GM19035 (cell line): ENCODE measurements around the gene C11orf71.

ENCODE experiments used
- ATAC-seq: cut with Tn5 transposase; IDR thresholded peaks from one replicate; pipeline ENCODE4 v1.9.1; 2021; ENCODE audit not compliant: unreplicated experiment

The C11orf71 gene, protein sequence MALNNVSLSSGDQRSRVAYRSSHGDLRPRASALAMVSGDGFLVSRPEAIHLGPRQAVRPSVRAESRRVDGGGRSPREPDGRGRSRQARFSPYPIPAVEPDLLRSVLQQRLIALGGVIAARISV

DNA sequence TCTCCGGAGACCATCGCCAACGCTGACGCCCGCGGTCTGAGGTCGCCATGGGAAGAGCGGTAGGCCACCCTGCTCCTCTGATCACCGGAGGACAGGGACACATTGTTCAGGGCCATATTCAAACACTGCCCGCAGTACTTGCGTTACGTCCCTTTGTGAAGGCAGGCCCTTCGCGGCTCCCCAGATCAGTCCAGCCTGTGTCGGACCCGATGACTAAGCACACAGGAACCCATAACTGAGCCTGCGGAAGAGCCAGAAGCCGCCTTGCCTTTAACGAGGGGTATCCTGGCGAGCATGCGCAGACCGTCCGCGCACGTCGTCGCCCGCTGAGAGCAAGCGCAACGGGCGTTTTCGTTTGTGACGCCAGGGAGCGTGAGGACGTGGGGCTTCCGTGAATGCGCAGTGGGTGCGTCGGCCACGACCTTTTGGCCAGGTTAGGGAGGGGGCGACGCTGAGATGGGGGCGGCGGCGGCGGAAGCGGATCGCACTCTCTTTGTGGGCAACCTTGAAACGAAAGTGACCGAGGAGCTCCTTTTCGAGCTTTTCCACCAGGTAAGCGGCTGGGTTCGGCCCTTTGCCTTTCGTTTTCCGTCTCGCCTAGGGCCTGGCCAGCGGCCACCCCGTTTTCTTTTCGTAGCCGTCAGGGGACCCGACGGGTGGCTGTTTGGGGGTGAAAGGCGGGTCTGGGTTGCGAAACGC lies at the start of gene C11orf71, which contains the start of gene RBM7:
C11orf71 (minus strand) TSS at position 296 of the 699 bp plus-strand sequence; CDS start at position 116, 180 bp downstream.
RBM7 (plus strand) TSS at position 451 of the 699 bp plus-strand sequence; CDS start at position 457, 6 bp downstream.
- ATAC-seq, result peak; percentile 96

DNA sequence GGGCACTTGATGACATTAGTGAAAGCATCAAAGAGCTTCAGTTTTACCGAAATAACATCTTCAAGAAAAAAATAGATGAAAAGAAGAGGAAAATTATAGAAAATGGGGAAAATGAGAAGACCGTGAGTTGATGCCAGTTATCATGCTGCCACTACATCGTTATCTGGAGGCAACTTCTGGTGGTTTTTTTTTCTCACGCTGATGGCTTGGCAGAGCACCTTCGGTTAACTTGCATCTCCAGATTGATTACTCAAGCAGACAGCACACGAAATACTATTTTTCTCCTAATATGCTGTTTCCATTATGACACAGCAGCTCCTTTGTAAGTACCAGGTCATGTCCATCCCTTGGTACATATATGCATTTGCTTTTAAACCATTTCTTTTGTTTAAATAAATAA lies 49.5 kb upstream of the C11orf71 start:
- ATAC-seq, result no peak

DNA sequence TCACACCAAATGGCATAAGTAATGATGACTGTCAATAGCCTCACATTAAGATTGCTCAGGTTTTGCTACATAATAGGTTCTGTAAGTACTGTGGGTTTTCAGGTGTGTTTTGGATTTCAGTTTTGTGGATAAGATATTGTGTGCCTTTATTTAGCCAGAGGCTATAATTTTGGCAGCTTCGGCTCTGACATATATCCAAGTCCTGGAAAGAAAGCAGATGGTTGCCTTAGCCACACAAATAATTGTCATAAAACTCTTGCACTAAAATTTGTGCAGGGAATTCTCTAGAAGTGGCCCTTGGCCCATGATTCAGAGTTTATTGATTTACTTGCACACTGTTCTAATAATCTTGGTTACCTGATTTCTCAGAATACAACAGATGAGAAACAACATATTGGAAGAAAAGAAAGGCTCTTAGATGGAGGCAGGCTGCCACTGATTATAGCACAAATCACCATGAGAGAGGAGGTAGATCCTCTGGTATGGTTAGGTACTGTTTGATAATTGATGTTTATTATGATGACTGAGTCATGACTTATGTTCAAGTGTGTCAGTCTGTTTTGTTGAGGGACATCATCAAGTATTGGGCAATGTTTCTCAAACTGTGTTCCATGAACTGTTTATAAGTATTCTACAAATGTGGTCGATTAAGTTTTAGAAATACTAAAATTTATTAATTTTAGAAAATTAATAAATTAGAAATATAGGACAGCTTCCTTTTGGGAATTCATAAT lies 48.6 kb upstream of the C11orf71 start:
- ATAC-seq, result no peak

DNA sequence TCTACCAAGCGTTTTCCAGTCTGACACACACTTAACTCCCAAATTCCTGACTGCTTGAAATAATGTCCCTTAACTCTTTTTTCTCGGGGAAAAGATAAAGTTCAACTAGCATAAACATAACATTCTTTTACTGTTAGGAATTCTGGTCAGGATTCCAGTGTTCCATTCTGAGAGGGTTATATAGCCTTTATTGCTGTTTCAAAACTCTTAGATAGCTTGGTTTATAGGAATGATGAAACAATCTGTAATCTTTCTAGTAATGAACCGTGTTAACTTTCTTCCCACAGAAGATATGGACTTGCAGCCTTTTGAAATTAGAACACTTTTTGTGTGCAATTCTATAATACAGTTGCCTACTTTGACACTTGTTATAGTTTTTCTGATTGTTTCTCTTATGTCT lies 47.6 kb upstream of the C11orf71 start:
- ATAC-seq, result no peak

DNA sequence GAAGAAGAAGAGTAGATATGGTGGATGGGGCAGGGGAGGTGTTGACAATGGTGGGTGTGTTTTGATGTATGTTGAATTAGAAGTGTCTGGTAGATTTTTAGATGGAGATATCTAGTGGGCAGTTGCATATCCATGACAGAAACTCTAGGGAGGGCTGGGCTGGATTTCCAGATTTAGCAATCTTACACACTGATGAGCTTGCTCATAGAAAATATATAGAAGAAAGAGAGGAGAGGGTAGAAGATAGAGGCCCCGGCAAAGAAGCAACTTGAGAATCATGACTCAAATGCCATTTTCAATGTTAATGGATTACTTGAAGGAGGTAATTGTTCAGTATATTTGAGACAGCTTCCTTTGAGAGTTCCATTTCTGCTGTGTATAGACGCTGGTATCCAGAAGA lies 47.1 kb upstream of the C11orf71 start:
- no peak for ATAC-seq

DNA sequence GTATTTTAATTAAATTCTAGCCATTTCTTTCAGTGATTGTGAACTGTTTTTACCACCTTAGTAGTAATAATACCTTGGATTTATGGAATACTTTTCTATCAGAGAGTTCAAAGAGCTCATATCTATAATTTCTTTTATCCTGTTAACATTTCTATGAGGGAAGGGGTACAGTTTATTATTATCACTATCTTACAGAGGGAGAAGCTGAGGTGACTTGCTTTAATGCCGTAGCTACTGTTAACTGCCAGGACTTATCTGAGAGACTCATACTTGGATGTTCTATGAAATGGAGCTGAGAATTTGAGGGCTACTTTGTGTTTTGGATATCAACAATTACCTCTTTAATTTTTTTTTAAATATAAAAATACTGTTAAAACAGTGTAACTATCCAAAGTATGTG lies 42.2 kb upstream of the C11orf71 start:
- no peak for ATAC-seq

DNA sequence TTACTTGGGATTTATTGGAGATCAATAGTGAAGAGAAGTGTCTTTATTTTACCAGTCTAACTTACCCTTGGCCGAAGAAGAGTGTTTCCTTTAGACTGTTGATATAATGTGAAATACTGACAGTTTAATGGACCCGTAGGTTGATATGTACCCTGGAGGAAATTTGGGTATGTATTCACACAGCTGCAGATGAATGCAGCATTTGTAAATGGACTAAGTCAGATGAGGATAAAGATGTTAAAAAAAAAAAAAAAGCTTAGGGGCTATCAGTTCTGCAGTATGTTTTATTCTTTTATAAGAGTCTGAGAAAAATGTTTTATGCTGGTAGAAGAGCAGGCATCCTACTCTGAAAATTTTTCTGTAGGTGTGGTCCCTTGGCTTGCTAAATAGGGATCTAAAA lies 41.6 kb upstream of the C11orf71 start:
- ATAC-seq, result no peak

DNA sequence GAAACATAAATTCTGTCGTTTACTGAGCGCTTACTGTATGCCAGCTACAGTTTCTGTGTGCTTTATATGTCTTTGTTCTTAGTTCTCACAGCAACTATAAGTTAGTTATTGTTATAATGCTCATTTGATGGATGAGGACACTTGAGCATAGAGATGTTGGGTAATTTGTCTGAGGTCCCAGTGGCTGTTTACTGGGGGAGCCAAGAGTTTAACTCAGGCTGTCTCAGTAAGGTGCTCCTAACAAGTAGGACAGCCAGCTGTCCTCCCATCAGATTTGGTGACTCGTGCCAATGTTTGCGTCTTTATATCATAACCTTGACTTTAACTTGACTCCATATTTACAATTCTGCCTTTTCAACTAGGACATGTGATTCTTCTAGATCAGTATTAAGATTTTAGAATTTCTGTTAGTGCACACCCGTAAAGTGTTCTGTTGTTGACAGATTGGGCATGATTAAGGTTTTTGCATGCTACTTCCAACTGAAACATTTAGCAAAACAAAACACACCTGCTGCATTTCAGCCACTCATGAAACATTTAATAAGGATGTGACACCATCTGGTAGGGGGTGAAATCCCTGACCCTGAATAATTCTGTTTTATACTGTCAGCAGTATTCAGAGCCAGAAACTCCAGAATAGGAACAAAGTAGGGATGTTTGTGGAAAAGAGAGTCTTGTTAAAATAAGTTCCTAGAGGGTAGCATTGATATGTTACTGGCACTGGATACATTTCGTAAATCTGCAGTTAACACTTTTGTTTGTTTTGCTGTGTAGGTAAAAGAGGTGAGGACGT lies 40.9 kb upstream of the C11orf71 start:
- ATAC-seq, result no peak

DNA sequence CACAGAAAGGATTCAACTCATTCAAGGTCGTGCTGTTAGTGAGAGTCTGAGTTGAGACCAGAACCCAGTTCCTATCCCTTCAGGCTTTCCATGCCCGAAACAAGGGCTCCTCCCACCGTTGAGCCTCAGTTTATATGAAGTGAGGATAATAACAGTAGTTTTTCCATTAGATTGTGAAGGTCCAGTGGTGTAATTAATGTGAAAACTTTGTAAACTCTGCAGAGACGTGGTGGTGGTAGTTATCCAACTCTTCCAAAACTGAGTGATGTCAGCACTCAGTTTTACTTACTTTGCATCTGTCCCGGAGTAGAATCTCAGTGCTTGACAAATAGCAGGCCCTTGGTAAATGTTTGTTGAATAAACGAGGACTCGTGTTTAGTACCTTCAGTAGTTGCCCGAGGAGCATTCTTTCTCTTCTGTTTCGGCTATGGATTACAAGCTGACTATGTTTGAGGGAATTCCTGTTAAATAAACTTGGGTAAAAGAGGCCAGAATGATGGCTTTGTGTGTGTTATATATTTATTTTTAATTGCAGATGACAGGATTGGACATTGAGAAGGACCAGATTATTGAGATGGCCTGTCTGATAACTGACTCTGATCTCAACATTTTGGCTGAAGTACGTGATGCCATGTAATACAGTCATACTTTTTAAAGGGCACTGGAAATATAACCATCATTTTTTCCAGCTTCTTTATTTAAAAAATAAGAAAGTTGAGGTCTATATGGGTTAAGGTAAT lies 40.0 kb upstream of the C11orf71 start:
- ATAC-seq, result no peak

DNA sequence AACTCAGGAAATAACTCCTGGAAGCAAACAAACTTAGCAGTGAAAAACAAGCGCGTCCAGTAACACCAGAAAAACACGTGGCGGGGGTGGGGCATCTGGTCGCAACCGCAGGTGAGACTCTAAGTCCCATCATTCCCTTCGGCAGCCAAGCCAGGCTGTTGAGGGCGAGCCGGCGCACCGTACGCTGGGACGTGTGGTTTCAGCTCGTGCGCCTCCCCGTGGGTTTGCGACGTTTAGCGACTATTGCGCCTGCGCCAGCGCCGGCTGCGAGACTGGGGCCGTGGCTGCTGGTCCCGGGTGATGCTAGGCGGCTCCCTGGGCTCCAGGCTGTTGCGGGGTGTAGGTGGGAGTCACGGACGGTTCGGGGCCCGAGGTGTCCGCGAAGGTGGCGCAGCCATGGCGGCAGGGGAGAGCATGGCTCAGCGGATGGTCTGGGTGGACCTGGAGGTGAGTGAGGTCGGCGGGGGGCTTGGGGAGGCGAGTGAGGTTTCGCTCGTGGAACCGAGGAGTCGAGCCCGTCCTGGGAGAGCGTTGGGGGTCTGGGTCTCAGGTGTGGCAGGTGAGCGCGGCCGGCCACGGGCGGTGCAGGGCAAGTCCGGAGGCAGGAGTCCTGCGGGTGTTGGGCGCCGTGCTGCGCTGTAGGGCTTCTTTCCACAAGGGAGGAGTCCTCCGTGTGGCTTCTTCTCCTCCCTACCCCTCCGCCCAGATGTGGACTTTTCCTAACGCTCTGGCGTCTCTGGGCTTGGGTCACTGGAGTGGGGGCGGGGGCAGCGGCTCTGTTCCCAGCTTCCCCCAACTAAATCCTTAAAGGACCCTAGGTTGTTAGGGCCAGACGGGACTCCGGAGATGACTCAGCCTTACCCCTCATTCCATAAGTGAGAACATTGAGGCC lies 39.2 kb upstream of the C11orf71 start, which contains the start of gene REXO2:
REXO2 (plus strand) TSS at position 239 of the 892 bp plus-strand sequence; CDS start at position 301, 62 bp downstream.
- ATAC-seq, result peak; percentile 99

DNA sequence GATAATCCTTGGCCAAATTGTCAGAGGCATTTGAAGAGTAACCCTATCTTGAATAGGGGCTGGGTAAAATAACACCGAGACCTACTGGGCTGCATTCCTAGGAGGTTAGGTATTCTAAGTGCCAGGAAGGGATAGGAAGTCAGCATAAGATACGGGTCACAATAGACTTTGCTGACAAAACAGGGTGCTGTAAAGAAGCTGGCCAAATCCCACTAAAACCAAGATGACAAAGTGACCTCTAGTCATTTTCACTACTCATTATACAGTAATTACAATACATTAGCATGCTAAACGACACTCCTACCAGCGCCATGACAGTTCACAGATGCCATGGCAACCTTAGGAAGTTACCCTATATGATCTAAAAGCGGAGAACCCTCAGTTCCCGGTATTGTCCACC lies 38.0 kb upstream of the C11orf71 start:
- no peak for ATAC-seq

DNA sequence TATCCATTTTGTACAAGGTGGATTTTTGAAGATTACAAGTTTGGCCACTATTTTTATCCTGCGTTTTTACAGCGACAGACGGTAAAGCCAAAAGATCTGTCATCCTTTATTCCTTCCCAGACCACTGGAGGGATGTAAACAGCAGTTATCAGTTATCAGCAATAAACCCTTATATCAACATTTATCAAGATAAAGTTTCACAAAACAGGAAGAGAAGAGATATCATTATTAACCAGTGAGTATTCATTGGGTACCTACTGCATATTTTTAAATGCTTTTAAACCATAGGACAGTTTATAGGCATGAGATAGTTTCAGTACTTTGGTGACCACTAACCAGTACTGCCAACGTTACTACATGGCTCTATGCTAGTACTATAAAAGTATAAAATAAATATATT lies 33.1 kb upstream of the C11orf71 start:
- ATAC-seq, result no peak

DNA sequence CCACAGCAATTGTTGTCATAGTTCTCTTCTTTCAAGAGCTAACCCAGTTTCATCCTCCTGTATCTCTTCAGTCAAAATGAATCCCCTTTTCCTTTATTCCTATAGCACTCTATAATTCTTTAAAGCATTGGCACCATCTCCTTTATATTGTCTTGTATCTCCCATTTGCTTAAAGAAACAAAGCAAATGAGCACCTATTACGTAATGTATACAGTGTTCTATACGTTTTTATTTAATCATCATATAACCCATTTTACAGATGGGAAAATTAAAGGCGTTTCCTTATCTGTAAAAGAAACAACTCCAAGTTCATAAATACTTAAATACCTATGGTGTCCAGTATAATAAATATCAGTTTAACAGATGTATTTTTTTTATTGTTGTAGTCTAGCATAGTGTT lies 32.6 kb upstream of the C11orf71 start:
- no peak for ATAC-seq

DNA sequence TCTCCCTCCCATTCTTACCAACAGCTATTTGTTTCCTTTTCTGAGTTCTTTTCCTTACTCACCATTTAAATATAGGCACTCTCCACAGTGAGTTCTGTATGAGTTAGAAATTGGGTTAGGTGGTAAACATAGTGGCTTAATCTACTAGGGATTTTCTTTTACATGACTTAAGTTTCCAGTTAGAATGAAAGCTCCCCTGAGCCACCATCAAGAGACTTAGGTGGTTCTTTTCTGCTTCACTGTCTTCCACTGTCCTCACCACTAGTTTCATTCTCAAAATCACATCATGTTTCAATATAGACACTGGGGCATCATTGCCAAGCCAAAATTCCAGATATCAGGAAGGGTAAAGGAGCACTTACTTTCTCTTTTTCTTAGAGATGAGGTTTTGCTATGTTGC lies 30.0 kb upstream of the C11orf71 start:
- ATAC-seq, result no peak

DNA sequence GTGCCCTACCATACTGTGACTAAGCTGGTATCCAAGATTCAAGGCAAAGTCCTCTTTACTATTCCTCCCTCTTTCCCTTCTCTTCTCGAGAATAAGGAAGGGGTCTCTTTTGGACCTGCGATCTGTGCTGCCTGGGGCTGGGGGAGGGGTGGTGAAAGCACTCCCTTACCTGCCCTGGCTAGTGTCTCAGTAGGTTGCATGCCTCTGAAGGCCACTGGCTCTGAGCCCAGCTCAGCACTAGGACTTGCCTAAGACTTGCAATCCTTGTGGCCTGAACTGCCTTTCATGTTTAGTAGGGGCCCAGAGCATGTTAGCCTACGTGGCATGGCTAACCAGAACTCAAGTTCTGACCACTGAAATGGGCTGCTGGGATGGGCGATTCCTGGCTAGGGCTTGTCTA lies 26.0 kb upstream of the C11orf71 start:
- no peak for ATAC-seq

DNA sequence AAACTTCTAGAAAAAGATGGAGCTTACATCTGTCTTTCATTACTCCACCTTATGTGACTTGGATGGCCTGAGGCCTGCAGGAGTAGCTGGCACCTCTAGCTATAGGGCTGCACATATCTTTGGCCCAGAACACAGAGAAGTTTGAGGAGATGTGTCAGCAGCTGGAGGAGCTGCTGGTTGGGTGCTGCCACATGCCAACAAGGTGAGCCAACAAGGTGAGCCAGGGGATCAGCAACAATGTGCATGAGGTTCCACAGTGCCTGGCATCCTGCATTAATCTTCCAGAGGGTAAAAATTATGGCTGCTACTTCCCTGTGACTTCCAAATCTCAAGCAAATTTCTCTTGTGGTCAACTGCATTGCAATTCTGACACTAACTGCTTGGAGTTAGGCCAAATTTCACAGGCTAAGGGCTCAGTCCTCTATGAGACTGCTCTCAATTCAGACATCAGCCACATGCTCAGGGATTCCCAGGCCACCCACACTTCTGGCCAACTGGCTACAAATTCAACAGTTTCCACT lies 16.2 kb upstream of the C11orf71 start:
- no peak for ATAC-seq

DNA sequence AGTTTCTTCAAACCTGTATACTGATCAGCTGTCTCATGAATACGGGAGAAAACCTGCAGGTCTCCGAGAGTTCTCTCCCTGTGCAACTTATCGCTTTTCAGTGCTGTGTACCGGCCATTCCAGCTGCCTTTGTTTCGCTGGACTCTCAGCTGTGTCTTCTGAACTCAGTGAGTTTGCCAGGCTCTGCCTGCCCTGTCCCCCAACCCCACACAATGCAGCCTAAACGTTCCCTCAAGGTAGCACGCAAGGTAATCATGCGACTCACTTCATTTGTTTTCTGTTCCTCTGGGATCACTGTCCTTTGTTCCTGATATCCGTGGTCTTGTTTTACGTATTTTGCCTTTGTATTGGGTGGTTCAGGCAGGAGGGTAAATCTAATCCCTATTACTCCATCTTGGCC lies 13.6 kb upstream of the C11orf71 start:
- ATAC-seq, result no peak

DNA sequence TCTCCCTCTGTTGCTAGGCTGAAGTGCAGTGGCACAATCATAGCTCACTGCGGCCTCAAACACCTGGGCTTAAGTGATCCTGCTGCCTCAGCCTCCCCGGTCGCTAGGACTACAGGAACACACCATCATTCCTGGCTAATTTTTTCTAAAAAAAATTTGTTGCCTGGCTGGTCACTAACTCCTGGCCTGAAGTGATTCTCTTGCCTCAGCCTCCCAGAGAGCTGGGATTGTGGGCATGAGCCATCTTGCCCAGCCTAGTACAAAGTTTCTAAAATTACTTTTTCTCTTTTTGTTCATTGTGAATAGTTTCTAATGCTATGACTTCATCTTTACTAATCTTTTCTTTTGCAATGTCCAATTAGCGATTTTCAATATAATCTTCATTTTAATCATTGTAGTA lies 12.6 kb upstream of the C11orf71 start:
- ATAC-seq, result no peak

DNA sequence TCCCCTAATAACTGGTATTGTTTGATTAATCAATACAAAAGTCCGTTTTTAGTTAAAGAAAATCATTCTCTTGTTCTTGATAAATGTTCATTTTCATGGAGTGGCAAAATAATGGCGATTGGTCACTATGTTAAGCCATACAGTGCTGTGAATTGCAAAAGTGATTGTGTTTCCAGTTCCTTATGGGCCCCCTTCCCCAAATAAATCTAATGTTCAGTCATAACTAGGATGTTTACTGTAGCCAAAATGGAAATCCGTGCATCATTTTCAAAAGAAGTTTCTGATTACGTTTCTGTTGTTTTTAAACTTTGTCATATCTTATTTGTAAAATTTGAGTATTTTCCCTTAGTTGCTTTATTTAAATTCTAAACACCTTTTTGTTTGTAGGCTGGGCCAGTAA lies 1.0 kb upstream of the C11orf71 start:
- no peak for ATAC-seq

DNA sequence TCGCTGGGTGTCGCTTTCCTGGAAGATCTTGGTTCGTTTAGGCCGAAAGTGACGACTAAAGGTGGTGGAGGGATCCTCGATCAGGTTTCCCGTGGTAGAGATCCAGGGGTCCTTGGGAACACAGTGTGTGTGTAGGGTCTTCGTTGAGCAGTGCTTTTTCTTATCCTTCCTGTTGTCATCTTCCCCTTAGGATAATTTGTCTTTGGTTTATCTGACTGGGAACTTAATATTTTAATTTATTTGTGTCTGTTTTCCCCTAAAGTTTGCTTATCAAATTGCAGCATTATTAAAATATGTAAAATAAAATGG lies 558 bp upstream of the C11orf71 start:
- ATAC-seq, result no peak
